ENCODE measurements around the gene TNIK. TPM values are rescaled to one million over a fixed set of nuclear protein-coding genes. Genes with fewer than 3 reads are reported as not detected.

TNIK gene
- total and polyA plus RNA-seq, 2 donors from 2014 or later = 3.6 to 48.9 TPM

- no peak overlapping the region for H3K9ac ChIP-seq (ENCODE audit: low read length in 3 of 3)
- no peak for TF ChIP-seq CTCF (IDR thresholded peaks at IDR 0.05; ENCODE audit: borderline replicate concordance, extremely low read depth, insufficient read depth)
- FAIRE-seq (no peak), DNase-seq (no peak)
- H3K4me1 ChIP-seq (ENCODE audit: control insufficient read depth in 2 of 3, insufficient read depth in 2 of 3, low read depth in 1 of 3, low read length in 3 of 3) = peaks cover 0 to 11% (median 2%) of the 10 kb centered on the region in 3 donors
- no peaks in the 10 kb centered on the region for H3K9me3 ChIP-seq (ENCODE audit: control insufficient read depth in 2 of 3, insufficient read depth in 1 of 3, low read length in 3 of 3)
- no peak overlapping the region for H3K27ac ChIP-seq (ENCODE audit: low read depth in 2 of 2, low read length in 2 of 2)
- no peaks in the 10 kb centered on the region for H3K36me3 ChIP-seq (ENCODE audit: control insufficient read depth in 2 of 3, insufficient read depth in 3 of 3, low read length in 3 of 3)
- H3K4me3 ChIP-seq (ENCODE audit: low read length in 3 of 3) = no peak overlapping the region
- intact Hi-C loops (cut with DNase I) = no loop called here
- no peaks in the 10 kb centered on the region for H3K27me3 ChIP-seq (ENCODE audit: control insufficient read depth, insufficient read depth, low read length)
Observed at GRCh38 chr3:171313702-171314101, 146.5 kb downstream of the TNIK start.

GRCh38 chr3:171312741-171313140 is 147.5 kb downstream of the TNIK start:
- Histone ChIP-seq H3K4me1 (ENCODE audit: control insufficient read depth in 2 of 3, insufficient read depth in 2 of 3, low read depth in 1 of 3, low read length in 3 of 3) (peaks cover 0 to 11% (median 2%) of the 10 kb centered on the region in 3 donors), H3K36me3 (ENCODE audit: control insufficient read depth in 2 of 3, insufficient read depth in 3 of 3, low read length in 3 of 3) (no peaks in the 10 kb centered on the region), H3K4me3 (ENCODE audit: low read length in 3 of 3) (no peak overlapping the region), H3K9ac (ENCODE audit: low read length in 3 of 3) (no peak overlapping the region), H3K9me3 (ENCODE audit: control insufficient read depth in 2 of 3, insufficient read depth in 1 of 3, low read length in 3 of 3) (no peaks in the 10 kb centered on the region), H3K27me3 (ENCODE audit: control insufficient read depth, insufficient read depth, low read length) (no peaks in the 10 kb centered on the region), H3K27ac (ENCODE audit: low read depth in 2 of 2, low read length in 2 of 2) (no peak overlapping the region)
- TF ChIP-seq CTCF (IDR thresholded peaks at IDR 0.05; ENCODE audit: borderline replicate concordance, extremely low read depth, insufficient read depth) = no peak
- FAIRE-seq = no peak
- DNase-seq = no peak
- intact Hi-C loops (cut with DNase I) = no loop called here

GRCh38 chr3:171311784-171312183 is 148.4 kb downstream of the TNIK start:
- Histone ChIP-seq H3K4me1 (ENCODE audit: control insufficient read depth in 2 of 3, insufficient read depth in 2 of 3, low read depth in 1 of 3, low read length in 3 of 3) (peaks cover 0 to 11% (median 2%) of the 10 kb centered on the region in 3 donors), H3K36me3 (ENCODE audit: control insufficient read depth in 2 of 3, insufficient read depth in 3 of 3, low read length in 3 of 3) (no peaks in the 10 kb centered on the region), H3K4me3 (ENCODE audit: low read length in 3 of 3) (no peak overlapping the region), H3K9me3 (ENCODE audit: control insufficient read depth in 2 of 3, insufficient read depth in 1 of 3, low read length in 3 of 3) (no peaks in the 10 kb centered on the region), H3K27me3 (ENCODE audit: control insufficient read depth, insufficient read depth, low read length) (no peaks in the 10 kb centered on the region), H3K27ac (ENCODE audit: low read depth in 2 of 2, low read length in 2 of 2) (no peak overlapping the region), H3K9ac (ENCODE audit: low read length in 3 of 3) (no peak overlapping the region)
- no peak for TF ChIP-seq CTCF (IDR thresholded peaks at IDR 0.05; ENCODE audit: borderline replicate concordance, extremely low read depth, insufficient read depth)
- DNase-seq (no peak), FAIRE-seq (no peak)
- intact Hi-C loops (cut with DNase I) = no loop called here

- no peak overlapping the region for H3K4me3 ChIP-seq (ENCODE audit: low read length in 3 of 3)
- H3K9ac ChIP-seq (ENCODE audit: low read length in 3 of 3) = no peak overlapping the region
- no peaks in the 10 kb centered on the region for H3K4me1 ChIP-seq (ENCODE audit: control insufficient read depth in 2 of 3, insufficient read depth in 2 of 3, low read depth in 1 of 3, low read length in 3 of 3)
- H3K36me3 ChIP-seq (ENCODE audit: control insufficient read depth in 2 of 3, insufficient read depth in 3 of 3, low read length in 3 of 3) = no peaks in the 10 kb centered on the region
- intact Hi-C loops (cut with DNase I) = no loop called here
- no peaks in the 10 kb centered on the region for H3K9me3 ChIP-seq (ENCODE audit: control insufficient read depth in 2 of 3, insufficient read depth in 1 of 3, low read length in 3 of 3)
- DNase-seq = no peak
- no peaks in the 10 kb centered on the region for H3K27me3 ChIP-seq (ENCODE audit: control insufficient read depth, insufficient read depth, low read length)
- TF ChIP-seq CTCF (IDR thresholded peaks at IDR 0.05; ENCODE audit: borderline replicate concordance, extremely low read depth, insufficient read depth) = no peak
- H3K27ac ChIP-seq (ENCODE audit: low read depth in 2 of 2, low read length in 2 of 2) = no peak overlapping the region
- FAIRE-seq = no peak
Observed at GRCh38 chr3:171309906-171310359, 150.3 kb downstream of the TNIK start.

Measured in kidney (tissue), 14 donors.